GM12864 (cell line): ENCODE results near the gene ENOX2.

ENCODE experiments used
- DNase-seq: peaks from one replicate; pipeline ENCODE4 v3.0.0-alpha.2; 2011; ENCODE audit warnings: low read depth
- H3K4me3 ChIP-seq: 2 replicates; pipeline ENCODE4 v1.5.1; 2011; ENCODE audit warnings: mild to moderate bottlenecking, low read depth, low read length, control low read depth
- TF ChIP-seq, protein P1 (sequence below): IDR thresholded peaks from 2 replicates; pipeline ENCODE4 v1.5.1; 2011; ENCODE audit warnings: low read depth, mild to moderate bottlenecking, moderate library complexity, low read length, control low read depth, inconsistent platforms; ENCODE audit errors: missing control alignments

ENOX2 gene

DNA sequence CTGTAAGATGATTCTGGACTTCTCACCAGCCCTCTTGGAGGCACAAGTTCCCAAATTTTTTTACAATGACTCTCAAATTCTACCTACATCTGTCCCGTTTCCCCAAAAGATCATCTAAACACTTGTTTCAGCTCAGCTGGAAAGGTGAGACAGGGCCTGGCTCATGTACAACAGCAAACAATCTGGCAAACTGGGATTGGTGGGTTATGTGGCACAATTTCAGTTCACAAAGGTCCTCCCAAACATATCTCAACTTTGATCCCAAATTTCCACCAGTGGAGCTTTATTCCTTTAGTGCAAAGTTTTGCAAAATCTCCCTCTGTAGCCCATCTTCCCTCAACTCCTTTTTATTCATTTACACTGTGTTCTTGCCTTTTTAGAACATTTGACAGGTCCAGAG is 207.1 kb downstream of the ENOX2 start:
- DNase-seq, result no peak
- TF ChIP-seq, protein P1, sequence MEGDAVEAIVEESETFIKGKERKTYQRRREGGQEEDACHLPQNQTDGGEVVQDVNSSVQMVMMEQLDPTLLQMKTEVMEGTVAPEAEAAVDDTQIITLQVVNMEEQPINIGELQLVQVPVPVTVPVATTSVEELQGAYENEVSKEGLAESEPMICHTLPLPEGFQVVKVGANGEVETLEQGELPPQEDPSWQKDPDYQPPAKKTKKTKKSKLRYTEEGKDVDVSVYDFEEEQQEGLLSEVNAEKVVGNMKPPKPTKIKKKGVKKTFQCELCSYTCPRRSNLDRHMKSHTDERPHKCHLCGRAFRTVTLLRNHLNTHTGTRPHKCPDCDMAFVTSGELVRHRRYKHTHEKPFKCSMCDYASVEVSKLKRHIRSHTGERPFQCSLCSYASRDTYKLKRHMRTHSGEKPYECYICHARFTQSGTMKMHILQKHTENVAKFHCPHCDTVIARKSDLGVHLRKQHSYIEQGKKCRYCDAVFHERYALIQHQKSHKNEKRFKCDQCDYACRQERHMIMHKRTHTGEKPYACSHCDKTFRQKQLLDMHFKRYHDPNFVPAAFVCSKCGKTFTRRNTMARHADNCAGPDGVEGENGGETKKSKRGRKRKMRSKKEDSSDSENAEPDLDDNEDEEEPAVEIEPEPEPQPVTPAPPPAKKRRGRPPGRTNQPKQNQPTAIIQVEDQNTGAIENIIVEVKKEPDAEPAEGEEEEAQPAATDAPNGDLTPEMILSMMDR, result no peak
- H3K4me3 ChIP-seq, result no peak overlapping the region

DNA sequence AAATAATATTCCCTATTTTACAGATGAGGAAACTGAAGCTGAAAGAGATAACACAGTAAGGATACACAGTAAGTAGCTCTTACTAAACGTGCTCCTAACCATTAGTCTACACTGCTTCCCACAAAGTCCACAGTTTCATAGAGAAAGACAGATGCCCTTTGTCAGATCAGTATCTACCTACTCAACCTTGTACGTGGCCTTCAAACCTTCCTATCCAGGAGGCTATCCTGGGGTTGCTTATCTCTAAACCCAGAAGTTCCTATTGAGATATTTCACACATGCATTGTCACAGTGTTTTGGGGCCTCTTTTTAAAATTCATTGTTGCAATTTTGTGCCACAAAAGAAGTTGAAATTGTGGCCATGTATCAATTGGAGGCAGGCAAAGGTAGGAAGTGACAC is 208.0 kb downstream of the ENOX2 start:
- no peak overlapping the region for H3K4me3 ChIP-seq
- DNase-seq, result no peak

DNA sequence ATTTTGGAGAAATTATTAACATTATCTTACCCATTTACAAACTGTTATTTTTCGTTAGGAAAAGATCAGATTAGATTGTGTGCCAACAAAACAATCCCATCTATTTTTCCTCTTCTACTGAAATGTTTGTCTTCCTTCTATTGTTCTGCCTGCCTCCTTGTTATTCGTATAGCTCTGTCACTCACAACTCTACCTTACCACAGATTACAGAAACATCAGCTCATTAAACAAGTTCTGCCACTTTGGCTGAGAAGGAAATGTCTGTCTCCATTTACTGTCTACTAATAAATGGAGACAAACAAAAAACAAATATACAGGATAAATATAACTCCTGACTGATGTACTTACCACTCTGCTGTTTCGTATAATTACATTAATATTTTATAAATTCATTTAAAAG is 211.4 kb downstream of the ENOX2 start:
- H3K4me3 ChIP-seq, result no peak overlapping the region
- TF ChIP-seq, protein P1, result no peak
- DNase-seq, result no peak

More for the DNA sequence above, 208.0 kb downstream of the ENOX2 start:
- TF ChIP-seq, protein P1, result no peak

DNA sequence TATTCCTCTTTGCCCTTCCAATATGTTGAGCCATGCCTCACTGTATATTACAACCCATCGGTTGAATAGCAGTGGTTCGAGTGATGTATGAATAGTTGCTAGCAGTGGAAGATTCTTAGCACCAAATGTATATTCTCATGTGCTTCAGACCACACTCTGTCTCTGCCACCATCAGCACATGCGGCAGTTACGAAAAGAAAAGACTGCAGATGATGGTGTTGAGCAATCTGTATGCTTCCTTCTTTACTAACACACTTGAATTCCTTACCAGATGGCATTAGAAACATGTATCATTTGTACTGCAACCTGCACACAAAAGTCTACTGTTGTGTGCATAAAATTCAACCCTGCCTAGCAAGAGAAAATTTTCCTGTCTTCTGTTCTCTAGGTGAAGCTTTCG is 214.6 kb downstream of the ENOX2 start:
- TF ChIP-seq, protein P1, result no peak
- no peak for DNase-seq
- no peak overlapping the region for H3K4me3 ChIP-seq

DNA sequence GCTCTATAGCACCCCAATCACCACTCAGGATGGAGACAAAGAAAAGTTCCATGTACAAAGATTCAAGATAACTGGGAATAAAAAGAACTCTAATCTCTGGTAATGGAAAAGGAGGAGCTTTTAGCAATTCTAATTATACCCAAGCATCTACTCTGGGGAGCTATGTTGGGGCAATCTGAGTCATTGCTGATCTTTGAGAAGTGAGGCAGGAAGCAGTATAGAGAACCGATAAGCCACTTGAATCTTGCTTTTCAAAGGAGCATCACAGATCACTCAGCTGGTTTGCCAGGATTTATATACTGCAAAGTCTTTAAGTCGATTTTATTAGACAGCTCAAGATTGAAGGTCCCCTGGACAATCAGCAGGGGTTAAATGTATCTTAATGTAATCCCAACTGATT is 220.0 kb downstream of the ENOX2 start:
- no peak overlapping the region for H3K4me3 ChIP-seq
- TF ChIP-seq, protein P1, result no peak
- DNase-seq, result no peak

DNA sequence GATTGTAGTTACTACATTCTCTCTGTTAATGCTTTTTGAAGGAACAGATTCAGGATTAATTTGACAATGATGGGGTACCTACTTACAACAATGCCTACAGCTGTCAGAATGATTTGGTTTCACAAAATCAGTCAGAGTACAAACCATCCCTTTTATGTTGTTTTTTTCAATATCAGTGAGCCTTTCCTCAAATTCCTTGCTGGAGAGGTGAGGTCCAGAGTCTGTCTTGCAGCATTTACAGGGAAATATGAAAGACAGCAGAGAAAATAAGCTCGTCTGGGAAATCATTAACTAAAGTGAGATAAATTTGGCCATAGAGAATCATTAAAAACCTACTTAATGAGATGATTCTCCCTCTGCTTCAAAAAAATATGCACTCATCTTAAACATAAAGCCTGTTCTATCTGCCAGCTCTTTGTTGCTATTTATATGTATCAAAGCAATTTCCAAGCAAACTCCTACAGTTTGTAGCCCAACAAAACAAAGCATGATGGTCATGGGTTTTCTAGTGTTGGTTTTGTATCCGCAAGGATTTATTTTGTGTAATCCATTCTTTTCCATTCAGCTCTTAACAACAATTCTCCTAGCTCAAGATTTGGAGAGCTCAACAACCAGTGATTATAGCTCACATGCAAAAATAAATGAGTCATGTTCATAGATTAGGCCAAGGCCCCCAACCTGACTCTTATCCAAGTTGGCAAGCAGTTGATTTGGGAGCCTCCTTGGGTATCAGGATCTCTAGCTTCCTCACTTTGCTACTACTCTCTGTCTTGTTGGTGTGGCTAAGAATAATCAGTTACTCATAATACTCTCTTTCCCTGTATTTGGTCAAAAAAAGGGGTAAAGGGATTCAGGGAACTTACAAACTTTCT is 222.6 kb downstream of the ENOX2 start:
- H3K4me3 ChIP-seq, result no peak overlapping the region
- no peak for DNase-seq
- TF ChIP-seq, protein P1, result no peak

DNA sequence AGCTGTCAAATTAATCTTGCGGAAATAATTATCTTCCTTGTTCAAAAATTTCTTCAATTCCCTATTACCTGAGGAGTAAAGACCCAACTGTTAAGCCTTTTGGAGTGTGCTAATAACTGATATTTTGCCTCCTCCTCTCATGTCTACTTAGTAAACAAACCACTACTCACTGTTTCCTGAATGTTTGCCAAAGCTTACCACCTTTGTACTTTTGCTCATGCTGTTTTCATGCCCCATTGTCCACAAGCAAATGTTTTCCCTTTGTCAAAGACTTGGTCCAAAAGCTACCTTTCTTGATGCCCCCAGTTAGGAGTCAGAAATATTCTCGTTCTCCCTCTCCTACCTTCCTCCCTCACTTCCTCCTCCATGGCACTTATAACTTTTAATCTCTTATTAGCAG is 226.1 kb downstream of the ENOX2 start:
- H3K4me3 ChIP-seq, result no peak overlapping the region
- DNase-seq, result no peak
- TF ChIP-seq, protein P1, result no peak
